Left lung (tissue), 10 donors: ENCODE results near the gene RASAL1. TPM values are rescaled to one million over a fixed set of nuclear protein-coding genes. Genes with fewer than 3 reads are reported as not detected.
A peak's percentile ranks its signal among the peaks of the same experiment; 100 is the strongest.

Source experiments
- ATAC-seq: fragments of 200-7000 bp; cut with Tn5 transposase; one replicate; pipeline ENCODE4 v1.9.1; 2020; ENCODE audit warnings: moderate library complexity
- DNase-seq, 4 donors: peaks; one replicate each; pipeline ENCODE4 v3.0.0-alpha.2; 2013 to 2020
- H3K27ac ChIP-seq, 2 donors: fragments of 200-600 bp; sonication (generic) in 1 of 2; one replicate each; pipeline versions ENCODE4 v1.5.0 to v1.8.0; 2020 to 2021
- H3K27me3 ChIP-seq, 2 donors: fragments of 200-600 bp; sonication (generic) in 1 of 2; one replicate each; pipeline versions ENCODE4 v1.5.0 to v1.8.0; 2020 to 2021
- H3K36me3 ChIP-seq, 2 donors: fragments of 200-600 bp; sonication (generic) in 1 of 2; one replicate each; pipeline versions ENCODE4 v1.5.0 to v1.8.0; 2020 to 2021
- H3K4me1 ChIP-seq, 2 donors: fragments of 200-600 bp; one replicate each; pipeline ENCODE4 v1.8.0; 2021
- H3K4me3 ChIP-seq, 2 donors: fragments of 200-600 bp; sonication (generic) in 1 of 2; one replicate each; pipeline versions ENCODE4 v1.5.0 to v1.8.0; 2020 to 2021; ENCODE audit warnings: mild to moderate bottlenecking in 1 of 2
- H3K9me3 ChIP-seq, 2 donors: fragments of 200-600 bp; sonication (generic) in 1 of 2; one replicate each; pipeline versions ENCODE4 v1.5.0 to v1.8.0; 2020 to 2021
- CTCF ChIP-seq, 2 donors: fragments of 200-600 bp; sonication (generic) in 1 of 2; IDR thresholded peaks; one replicate each; pipeline versions ENCODE4 v1.5.0 to v1.8.0; 2021; ENCODE audit warnings: antibody characterized with exemption in 2 of 2
- intact Hi-C, 2 donors: fragments of 100-400 bp; cut with DNase I; formaldehyde crosslinking; loops; one replicate each; pipeline versions ENCODE4 v1.11.2 to v1.14.2; 2022
- polyA plus RNA-seq, 6 donors: library from polyadenylated mRNA; unstranded; fragments of 120-200 nt; gene quantifications; one replicate each; pipeline ENCODE4 v1.2.1, GENCODE V29; 2013; ENCODE audit not compliant: insufficient read length in 6 of 6
- total RNA-seq, 2 donors: library from RNA; stranded (reverse); fragmentation: NEBNext Ultra II Directional; extraction: Animal tissue kit (Norgen Biotek cat#: 25700); gene quantifications; one replicate each; pipeline ENCODE4 v1.2.1, GENCODE V29; 2021
- donor health status: DM: no; HTN: yes; CAD: no.
- donor health status: DM: no; HTN: no; CAD: no.

RASAL1 gene
- total and polyA plus RNA-seq, 8 donors, result 0.16 to 0.46 (median 0.24) TPM

- no peak overlapping the region for H3K4me3 ChIP-seq
- no peaks in the 10 kb centered on the region for H3K27me3 ChIP-seq
- ATAC-seq (no peak), DNase-seq (no peak)
- peaks cover 5 to 36% of the 10 kb centered on the region in 2 donors for H3K4me1 ChIP-seq
- no peak overlapping the region for H3K27ac ChIP-seq
- peaks cover 0 to 42% of the 10 kb centered on the region in 2 donors for H3K36me3 ChIP-seq
- peaks cover 0 to 4% of the 10 kb centered on the region in 2 donors for H3K9me3 ChIP-seq
- TF ChIP-seq CTCF (IDR thresholded peaks at IDR 0.05), result no peak
- intact Hi-C loops, result no loop called here
These were observed 46.4 kb upstream of the RASAL1 start for GRCh38 chr12:113181975-113182374.

GRCh38 chr12:113180333-113180732 lies 44.8 kb upstream of the RASAL1 start:
- H3K4me3 ChIP-seq, result no peak overlapping the region
- peaks cover 0 to 57% of the 10 kb centered on the region in 2 donors for H3K36me3 ChIP-seq
- H3K27ac ChIP-seq, result no peak overlapping the region
- no peak for TF ChIP-seq CTCF (IDR thresholded peaks at IDR 0.05)
- ATAC-seq (no peak), DNase-seq (no peak)
- H3K27me3 ChIP-seq, result no peaks in the 10 kb centered on the region
- H3K4me1 ChIP-seq, result peaks cover 5 to 23% of the 10 kb centered on the region in 2 donors
- intact Hi-C loops, result no loop called here
- H3K9me3 ChIP-seq, result peaks cover 0 to 4% of the 10 kb centered on the region in 2 donors

- Histone ChIP-seq H3K27me3 (no peaks in the 10 kb centered on the region), H3K4me1 (peaks cover 2 to 17% of the 10 kb centered on the region in 2 donors), H3K27ac (no peak overlapping the region), H3K9me3 (peaks cover 0 to 4% of the 10 kb centered on the region in 2 donors), H3K36me3 (peaks cover 0 to 70% of the 10 kb centered on the region in 2 donors), H3K4me3 (no peak overlapping the region)
- no peak for DNase-seq
- TF ChIP-seq CTCF (IDR thresholded peaks at IDR 0.05), result no peak
- intact Hi-C loops, result no loop called here
- no peak for ATAC-seq
These were observed 43.5 kb upstream of the RASAL1 start for GRCh38 chr12:113179023-113179422.

GRCh38 chr12:113174461-113175384 lies 39.2 kb upstream of the RASAL1 start:
- peaks cover 0 to 98% of the 10 kb centered on the region in 2 donors for H3K36me3 ChIP-seq
- intact Hi-C loops, result loop anchor here in 1 of 2 donors (5.0 kb wide), 1 partner anchor 127 kb away; no protein-coding TSS in a partner anchor
- H3K27me3 ChIP-seq, result no peaks in the 10 kb centered on the region
- peak; percentile 96 for ATAC-seq
- H3K4me1 ChIP-seq, result no peaks in the 10 kb centered on the region
- peak; percentile 97 to 98 for TF ChIP-seq CTCF (IDR thresholded peaks at IDR 0.05)
- peak; percentile 49 to 89 (median 70) for DNase-seq
- H3K9me3 ChIP-seq, result peaks cover 0 to 4% of the 10 kb centered on the region in 2 donors
- no peak overlapping the region for H3K27ac ChIP-seq
- no peak overlapping the region for H3K4me3 ChIP-seq

- H3K27me3 ChIP-seq, result no peaks in the 10 kb centered on the region
- peaks cover 0 to 4% of the 10 kb centered on the region in 2 donors for H3K9me3 ChIP-seq
- no peak for ATAC-seq
- H3K36me3 ChIP-seq, result peaks cover 0 to 98% of the 10 kb centered on the region in 2 donors
- no peak for TF ChIP-seq CTCF (IDR thresholded peaks at IDR 0.05)
- intact Hi-C loops, result loop anchor here in 1 of 2 donors (5.0 kb wide), 1 partner anchor 126 kb away; no protein-coding TSS in a partner anchor
- H3K27ac ChIP-seq, result no peak overlapping the region
- no peaks in the 10 kb centered on the region for H3K4me1 ChIP-seq
- H3K4me3 ChIP-seq, result no peak overlapping the region
- DNase-seq, result no peak
These were observed 37.6 kb upstream of the RASAL1 start for GRCh38 chr12:113173081-113173698.
